Fibroblast of lung (primary cell): ENCODE results near the gene CDC26. TPM values are rescaled to one million over a fixed set of nuclear protein-coding genes. Genes with fewer than 3 reads are reported as not detected.

Experiments used
- DNase-seq, 2 donors: peaks; one replicate each; pipeline versions ENCODE4 v3.0.0 to v3.0.0-alpha.2; 2010; ENCODE audit warnings: low read depth in 2 of 2
- H2AFZ ChIP-seq: 2 replicates; pipeline ENCODE4 v1.5.1; 2012; ENCODE audit warnings: low read length, control low read depth, inconsistent platforms
- H3K27ac ChIP-seq: 2 replicates; pipeline ENCODE4 v1.5.1; 2011; ENCODE audit warnings: low read length, control low read depth; ENCODE audit not compliant: insufficient read depth
- H3K27me3 ChIP-seq: 2 replicates; pipeline ENCODE4 v1.5.1; 2011; ENCODE audit warnings: mild to moderate bottlenecking, low read length; ENCODE audit not compliant: control insufficient read depth, insufficient read depth
- H3K36me3 ChIP-seq: 2 replicates; pipeline ENCODE4 v1.5.1; 2011; ENCODE audit warnings: low read length; ENCODE audit not compliant: control insufficient read depth, insufficient read depth
- H3K4me1 ChIP-seq: 2 replicates; pipeline ENCODE4 v1.5.1; 2011; ENCODE audit warnings: low read length; ENCODE audit not compliant: control insufficient read depth, insufficient read depth; ENCODE audit errors: extremely low read depth
- H3K4me2 ChIP-seq: 2 replicates; pipeline ENCODE4 v1.5.1; 2011; ENCODE audit warnings: low read length, control low read depth; ENCODE audit not compliant: insufficient read depth; ENCODE audit errors: extremely low read depth
- H3K4me3 ChIP-seq, 4 experiments: fragments of 200-600 bp in 1 of 4; sonication (generic) in 1 of 4; replicated peaks in 1 of 4; 2 replicates each; pipeline ENCODE4 v1.5.1; 2011 to 2016; ENCODE audit warnings: low read length in 4 of 4, low read depth in 3 of 4, mild to moderate bottlenecking in 3 of 4, control low read depth in 2 of 4, inconsistent platforms in 1 of 4, mixed read lengths in 1 of 4; ENCODE audit not compliant: insufficient read depth in 1 of 4; ENCODE audit errors: control extremely low read depth in 1 of 4
- H3K79me2 ChIP-seq: 2 replicates; pipeline ENCODE4 v1.5.1; 2012; ENCODE audit warnings: mild to moderate bottlenecking, low read length, inconsistent platforms; ENCODE audit not compliant: control insufficient read depth, insufficient read depth
- H3K9ac ChIP-seq: 2 replicates; pipeline ENCODE4 v1.5.1; 2011; ENCODE audit warnings: mild to moderate bottlenecking, low read length, control low read depth; ENCODE audit not compliant: insufficient read depth
- H3K9me3 ChIP-seq: 2 replicates; pipeline ENCODE4 v1.5.1; 2012; ENCODE audit warnings: low read depth, low read length; ENCODE audit not compliant: control insufficient read depth, insufficient read depth
- H4K20me1 ChIP-seq: 2 replicates; pipeline ENCODE4 v1.5.1; 2011; ENCODE audit warnings: low read length; ENCODE audit not compliant: control insufficient read depth, insufficient read depth; ENCODE audit errors: extremely low read depth
- CTCF ChIP-seq, 2 donors: IDR thresholded peaks in 1 of 2; conservative IDR thresholded peaks in 1 of 2; 1 replicate in 1 of 2; 2 replicates in 1 of 2; pipeline ENCODE4 v1.5.1; 2011 to 2012; ENCODE audit warnings: low read length in 2 of 2, control low read depth in 1 of 2, inconsistent platforms in 1 of 2, low read depth in 1 of 2, mild to moderate bottlenecking in 1 of 2
- EZH2 ChIP-seq: IDR thresholded peaks from 2 replicates; pipeline ENCODE4 v1.5.1; 2012; ENCODE audit warnings: low read length, control low read depth, mild to moderate bottlenecking; ENCODE audit errors: missing control alignments
- polyA plus RNA-seq, 2 donors: library from polyadenylated mRNA; depleted of rRNA in 1 of 2; stranded (reverse) in 1 of 2; unstranded in 1 of 2; fragments of >200 nt; gene quantifications; 2 replicates each; pipeline ENCODE4 v1.2.1, GENCODE V29; 2011 to 2012; ENCODE audit warnings: missing spikeins in 1 of 2
- total RNA-seq: library from RNA; depleted of rRNA; stranded (reverse); fragments of >200 nt; gene quantifications from 2 replicates; pipeline ENCODE4 v1.2.1, GENCODE V29; 2014

CDC26 gene
- total and polyA plus RNA-seq, 2 donors (not counting 1 experiment from before 2014, with no cell fraction given) = 33.9 to 63.2 TPM

GRCh38 chr9:113319054-113319453 lies 43.7 kb upstream of the CDC26 start:
- no peak overlapping the region for H3K4me3 ChIP-seq
- no peak overlapping the region for H3K27ac ChIP-seq
- H4K20me1 ChIP-seq = no peaks in the 10 kb centered on the region
- H3K4me2 ChIP-seq = no peak overlapping the region
- H3K79me2 ChIP-seq = no peaks in the 10 kb centered on the region
- no peaks in the 10 kb centered on the region for H3K4me1 ChIP-seq
- no peaks in the 10 kb centered on the region for H3K36me3 ChIP-seq
- H3K9me3 ChIP-seq = no peaks in the 10 kb centered on the region
- DNase-seq = no peak
- TF ChIP-seq CTCF (conservative IDR thresholded peaks at IDR 0.05 in 1 of 2, IDR thresholded peaks at IDR 0.05 in 1 of 2; ENCODE audit: low read depth in 1 of 2, low read length in 2 of 2) (no peak), EZH2 (no peak)
- H3K27me3 ChIP-seq = no peaks in the 10 kb centered on the region
- H2AFZ ChIP-seq = no peak overlapping the region
- no peak overlapping the region for H3K9ac ChIP-seq

GRCh38 chr9:113317777-113318176 lies 42.4 kb upstream of the CDC26 start:
- TF ChIP-seq EZH2 (no peak), CTCF (conservative IDR thresholded peaks at IDR 0.05 in 1 of 2, IDR thresholded peaks at IDR 0.05 in 1 of 2; ENCODE audit: low read depth in 1 of 2, low read length in 2 of 2) (peak; percentile 19 to 21)
- no peak for DNase-seq
- no peaks in the 10 kb centered on the region for H4K20me1 ChIP-seq
- no peak overlapping the region for H3K4me2 ChIP-seq
- H3K36me3 ChIP-seq = no peaks in the 10 kb centered on the region
- H3K79me2 ChIP-seq = no peaks in the 10 kb centered on the region
- H3K4me1 ChIP-seq = no peaks in the 10 kb centered on the region
- H3K9me3 ChIP-seq = no peaks in the 10 kb centered on the region
- no peak overlapping the region for H3K9ac ChIP-seq
- no peak overlapping the region for H2AFZ ChIP-seq
- H3K4me3 ChIP-seq = no peak overlapping the region
- H3K27me3 ChIP-seq = no peaks in the 10 kb centered on the region
- H3K27ac ChIP-seq = no peak overlapping the region

- H2AFZ ChIP-seq = no peak overlapping the region
- no peak overlapping the region for H3K4me3 ChIP-seq
- H3K9ac ChIP-seq = no peak overlapping the region
- TF ChIP-seq EZH2 (no peak), CTCF (conservative IDR thresholded peaks at IDR 0.05 in 1 of 2, IDR thresholded peaks at IDR 0.05 in 1 of 2; ENCODE audit: low read depth in 1 of 2, low read length in 2 of 2) (no peak)
- H3K27me3 ChIP-seq = no peaks in the 10 kb centered on the region
- H3K36me3 ChIP-seq = no peaks in the 10 kb centered on the region
- no peaks in the 10 kb centered on the region for H4K20me1 ChIP-seq
- no peak overlapping the region for H3K4me2 ChIP-seq
- H3K9me3 ChIP-seq = no peaks in the 10 kb centered on the region
- no peak overlapping the region for H3K27ac ChIP-seq
- no peaks in the 10 kb centered on the region for H3K79me2 ChIP-seq
- no peaks in the 10 kb centered on the region for H3K4me1 ChIP-seq
- no peak for DNase-seq
Observed at GRCh38 chr9:113316030-113316429, 40.7 kb upstream of the CDC26 start.
